Upper lobe of right lung (tissue), 1 donor: ENCODE results near the gene MORN2. TPM values are rescaled to one million over a fixed set of nuclear protein-coding genes. Genes with fewer than 3 reads are reported as not detected.

Experiments
- ATAC-seq: fragments of 200-7000 bp; cut with Tn5 transposase; one replicate; pipeline ENCODE4 v1.9.1; 2020; ENCODE audit warnings: mild to moderate bottlenecking, moderate library complexity
- DNase-seq: peaks from one replicate; pipeline ENCODE4 v3.0.0-alpha.2; 2020
- H3K27ac ChIP-seq: fragments of 200-600 bp; one replicate; pipeline ENCODE4 v1.8.0; 2022
- H3K27me3 ChIP-seq: fragments of 200-600 bp; one replicate; pipeline ENCODE4 v1.8.0; 2022; ENCODE audit warnings: mild to moderate bottlenecking
- H3K36me3 ChIP-seq: fragments of 200-600 bp; one replicate; pipeline ENCODE4 v1.8.0; 2022
- H3K4me1 ChIP-seq: fragments of 200-600 bp; one replicate; pipeline ENCODE4 v1.8.0; 2022
- H3K4me3 ChIP-seq: fragments of 200-600 bp; one replicate; pipeline ENCODE4 v1.8.0; 2022; ENCODE audit warnings: mild to moderate bottlenecking
- H3K9me3 ChIP-seq: fragments of 200-600 bp; one replicate; pipeline ENCODE4 v1.8.0; 2022
- CTCF ChIP-seq: fragments of 200-600 bp; IDR thresholded peaks from one replicate; pipeline ENCODE4 v1.8.0; 2022; ENCODE audit warnings: antibody characterized with exemption
- intact Hi-C: fragments of 100-400 bp; cut with DNase I; formaldehyde crosslinking; loops from one replicate; pipeline ENCODE4 v1.11.0; 2022
- total RNA-seq: library from RNA; stranded (reverse); fragmentation: NEBNext Ultra II Directional; extraction: Animal tissue kit (Norgen Biotek cat#: 25700); gene quantifications from one replicate; pipeline ENCODE4 v1.2.1, GENCODE V29; 2021
- donor health status: DM: no; HTN: yes; CAD: no; lungs with severe emphysema.

MORN2 gene
- total RNA-seq, 1 donor from 2014 or later, result 6.4 TPM

- H3K4me3 ChIP-seq, result no peak overlapping the region
- no peak for ATAC-seq
- H3K27me3 ChIP-seq, result no peaks in the 10 kb centered on the region
- TF ChIP-seq CTCF, result no peak
- H3K9me3 ChIP-seq, result no peaks in the 10 kb centered on the region
- intact Hi-C loops, result no loop called here
- H3K27ac ChIP-seq, result no peak overlapping the region
- no peak for DNase-seq
- H3K4me1 ChIP-seq, result no peaks in the 10 kb centered on the region
- no peaks in the 10 kb centered on the region for H3K36me3 ChIP-seq
Measured at GRCh38 chr2:38892819-38893218, 17.0 kb downstream of the MORN2 start.

GRCh38 chr2:38898256-38898655 is 22.5 kb downstream of the MORN2 start:
- intact Hi-C loops, result no loop called here
- H3K36me3 ChIP-seq, result no peaks in the 10 kb centered on the region
- H3K27me3 ChIP-seq, result no peaks in the 10 kb centered on the region
- no peak overlapping the region for H3K4me3 ChIP-seq
- H3K9me3 ChIP-seq, result no peaks in the 10 kb centered on the region
- DNase-seq, result no peak
- no peaks in the 10 kb centered on the region for H3K4me1 ChIP-seq
- TF ChIP-seq CTCF, result no peak
- ATAC-seq, result no peak
- no peak overlapping the region for H3K27ac ChIP-seq

- Histone ChIP-seq H3K4me1 (no peaks in the 10 kb centered on the region), H3K27ac (no peak overlapping the region), H3K9me3 (no peaks in the 10 kb centered on the region), H3K4me3 (no peak overlapping the region), H3K36me3 (no peaks in the 10 kb centered on the region), H3K27me3 (no peaks in the 10 kb centered on the region)
- intact Hi-C loops, result no loop called here
- DNase-seq (no peak), ATAC-seq (no peak)
- no peak for TF ChIP-seq CTCF
Measured at GRCh38 chr2:38900726-38901125, 24.9 kb downstream of the MORN2 start.

GRCh38 chr2:38905251-38905650 is 29.5 kb downstream of the MORN2 start:
- DNase-seq, result no peak

GRCh38 chr2:38907242-38907641 is 31.5 kb downstream of the MORN2 start:
- Histone ChIP-seq H3K27ac (no peak overlapping the region), H3K4me1 (no peaks in the 10 kb centered on the region), H3K4me3 (no peak overlapping the region), H3K9me3 (no peaks in the 10 kb centered on the region), H3K36me3 (no peaks in the 10 kb centered on the region), H3K27me3 (no peaks in the 10 kb centered on the region)
- intact Hi-C loops, result no loop called here
- no peak for ATAC-seq
- TF ChIP-seq CTCF, result no peak
- no peak for DNase-seq

More at GRCh38 chr2:38905251-38905650, 29.5 kb downstream of the MORN2 start:
- ATAC-seq, result no peak
- no peak overlapping the region for H3K4me3 ChIP-seq
- H3K4me1 ChIP-seq, result no peaks in the 10 kb centered on the region
- no peaks in the 10 kb centered on the region for H3K9me3 ChIP-seq
- no peaks in the 10 kb centered on the region for H3K36me3 ChIP-seq
- no peaks in the 10 kb centered on the region for H3K27me3 ChIP-seq
- no peak for TF ChIP-seq CTCF
- no peak overlapping the region for H3K27ac ChIP-seq
- intact Hi-C loops, result no loop called here
